ENCODE data around the gene TENM4.

The TENM4 gene

GRCh38 chr11:79159657-79160450, 281.0 kb downstream of the TENM4 start:
- no peak for DNase-seq

GRCh38 chr11:79157738-79158137, 283.1 kb downstream of the TENM4 start:
- DNase-seq: no peak

- DNase-seq: no peak
Measured at GRCh38 chr11:79156031-79156430, 284.8 kb downstream of the TENM4 start.

- no peak for DNase-seq
Measured at GRCh38 chr11:79155237-79155636, 285.6 kb downstream of the TENM4 start.

- no peak for DNase-seq
Measured at GRCh38 chr11:79152511-79152910, 288.3 kb downstream of the TENM4 start.

- DNase-seq: no peak
Measured at GRCh38 chr11:79151396-79151795, 289.4 kb downstream of the TENM4 start.

- DNase-seq: no peak
Measured at GRCh38 chr11:79150966-79151365, 289.9 kb downstream of the TENM4 start.

GRCh38 chr11:79150320-79150719, 290.5 kb downstream of the TENM4 start:
- no peak for DNase-seq

GRCh38 chr11:79147731-79148130, 293.1 kb downstream of the TENM4 start:
- DNase-seq: no peak

GRCh38 chr11:79147011-79147410, 293.8 kb downstream of the TENM4 start:
- DNase-seq: no peak

GRCh38 chr11:79139900-79140299, 300.9 kb downstream of the TENM4 start:
- DNase-seq: no peak

GRCh38 chr11:79129702-79130101, 311.1 kb downstream of the TENM4 start:
- no peak for DNase-seq

GRCh38 chr11:79128291-79128690, 312.5 kb downstream of the TENM4 start:
- no peak for DNase-seq

- no peak for DNase-seq
Measured at GRCh38 chr11:79122759-79123158, 318.1 kb downstream of the TENM4 start.

- no peak for DNase-seq
Measured at GRCh38 chr11:79121351-79121750, 319.5 kb downstream of the TENM4 start.

GRCh38 chr11:79119491-79120284, 321.1 kb downstream of the TENM4 start:
- DNase-seq: no peak

GRCh38 chr11:79117488-79117887, 323.3 kb downstream of the TENM4 start:
- DNase-seq: no peak

GRCh38 chr11:79116600-79116999, 324.2 kb downstream of the TENM4 start:
- DNase-seq: no peak

- no peak for DNase-seq
Measured at GRCh38 chr11:79113054-79113690, 327.7 kb downstream of the TENM4 start.

GRCh38 chr11:79110796-79111195, 330.0 kb downstream of the TENM4 start:
- DNase-seq: no peak

- no peak for DNase-seq
Measured at GRCh38 chr11:79110321-79110720, 330.5 kb downstream of the TENM4 start.

GRCh38 chr11:79108851-79109250, 332.0 kb downstream of the TENM4 start:
- no peak for DNase-seq

GRCh38 chr11:79102840-79103239, 338.0 kb downstream of the TENM4 start:
- no peak for DNase-seq

- no peak for DNase-seq
Measured at GRCh38 chr11:79101656-79102055, 339.2 kb downstream of the TENM4 start.
